Measurements from ENCODE around the gene GSTA2.
A peak's percentile ranks its signal among the peaks of the same experiment; 100 is the strongest.
"Not testable (repeated sequence)": the region's sequence is repeated elsewhere in the genome, so short reads cannot be mapped to it uniquely, and the experiment has no call there.

GSTA2 gene

DNA sequence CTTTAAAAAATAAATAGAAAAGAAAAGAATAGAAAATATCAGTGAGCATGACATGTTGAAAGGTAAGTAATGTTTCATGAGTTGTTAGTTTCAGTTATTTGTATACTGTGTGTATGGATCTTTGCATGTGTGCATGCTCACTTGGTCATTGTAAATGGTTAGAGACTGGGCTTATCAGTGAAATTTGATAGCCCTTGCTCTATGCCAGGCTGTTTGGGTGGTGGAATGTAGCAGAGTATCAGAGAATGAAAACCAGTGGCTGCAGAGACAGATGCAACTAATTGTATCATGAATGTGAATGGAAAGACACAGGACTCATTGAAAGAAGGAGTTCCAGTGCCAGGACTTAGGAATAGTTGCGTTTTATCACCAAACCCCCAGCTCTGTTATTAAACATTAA is 4.2 kb downstream of the GSTA2 start:
- DNase-seq, result no peak

DNA sequence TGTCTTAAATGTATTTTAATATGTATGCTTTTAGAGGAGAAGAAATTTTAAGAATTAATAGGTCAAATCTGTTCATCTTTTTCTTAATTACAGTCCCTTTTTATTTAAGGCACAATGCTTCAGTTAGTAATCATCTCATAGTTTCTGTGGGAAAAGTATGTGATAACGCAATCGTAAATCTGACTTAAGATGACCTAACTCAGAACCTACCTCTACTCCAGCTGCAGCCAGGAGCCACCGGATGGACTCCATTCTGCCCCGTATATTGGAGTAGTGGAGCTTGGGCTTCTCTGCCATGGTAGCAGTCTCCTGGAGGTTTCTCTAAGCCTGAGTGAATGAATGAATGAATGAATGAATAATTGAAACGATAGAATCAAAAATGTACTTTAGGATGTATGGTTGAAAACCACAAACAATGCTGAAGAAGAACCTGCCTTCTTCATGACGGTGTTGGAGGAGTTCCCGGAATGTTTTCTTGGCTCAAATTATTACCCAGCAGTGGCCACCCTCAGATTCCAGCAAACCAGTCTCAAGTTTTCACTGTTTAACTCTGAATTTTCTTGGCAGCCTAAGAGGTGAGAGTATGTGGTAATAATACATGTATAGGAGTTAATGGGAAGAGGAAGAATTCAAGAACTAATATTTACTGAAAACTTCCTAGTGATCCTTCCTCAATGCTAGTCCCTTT is 5.5 kb downstream of the GSTA2 start:
- not testable (repeated sequence) for DNase-seq

- no peak for DNase-seq
Observed at GRCh38 chr6:52754443-52754842, 8.8 kb downstream of the GSTA2 start.

GRCh38 chr6:52753137-52753536 is 10.1 kb downstream of the GSTA2 start:
- DNase-seq, result not testable (repeated sequence)

GRCh38 chr6:52752310-52752709 is 11.0 kb downstream of the GSTA2 start:
- no peak for DNase-seq

DNA sequence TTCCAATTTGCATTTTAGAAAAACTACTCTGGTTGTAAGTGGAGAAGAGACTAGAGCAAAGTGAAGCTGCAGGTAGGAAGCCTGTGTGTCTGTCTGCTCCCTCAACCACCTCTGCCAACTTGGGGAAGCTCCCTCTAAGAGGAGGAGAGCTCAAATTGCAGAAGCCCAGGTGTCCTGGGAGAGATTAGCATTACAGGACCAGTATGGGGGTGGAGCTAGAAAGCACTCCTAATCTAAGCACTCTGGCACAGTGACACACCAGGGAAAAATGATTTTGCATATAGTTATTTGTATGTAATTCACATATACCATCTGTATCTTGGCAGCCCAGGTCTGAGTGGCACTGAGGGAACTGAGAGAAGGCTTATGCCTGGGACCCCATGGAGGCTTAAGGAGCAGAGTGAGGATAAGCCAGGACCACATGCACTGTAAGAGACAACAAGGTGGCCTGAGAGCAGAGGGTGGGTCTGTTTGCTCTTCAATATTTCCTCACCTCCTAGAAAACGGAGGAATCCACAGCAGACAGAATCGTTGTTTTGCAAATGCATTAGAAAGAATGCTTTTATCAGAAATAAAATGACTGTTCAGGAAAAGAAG is 13.6 kb downstream of the GSTA2 start:
- peak; percentile 83 for DNase-seq

- not testable (repeated sequence) for DNase-seq
Observed at GRCh38 chr6:52747301-52747700, 16.0 kb downstream of the GSTA2 start.

DNA sequence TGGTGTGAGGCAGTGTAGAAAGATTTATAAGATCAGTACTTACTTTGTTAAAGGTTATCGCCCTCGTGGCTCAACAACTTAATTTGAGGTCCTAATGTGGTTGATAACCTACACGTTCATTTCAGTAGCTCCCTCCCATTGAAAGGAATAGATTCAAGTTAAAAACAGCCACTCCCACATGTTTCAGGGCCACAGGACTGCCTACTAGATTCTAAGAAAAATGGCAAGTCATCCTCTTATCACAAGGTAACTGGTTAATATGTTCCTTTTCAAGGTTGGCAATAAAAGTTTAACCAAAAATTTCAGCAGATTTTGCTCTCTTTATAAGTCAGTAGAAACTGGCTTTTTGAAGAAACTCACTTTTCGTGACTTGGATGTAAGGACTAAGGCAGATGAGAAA is 17.1 kb downstream of the GSTA2 start:
- no peak for DNase-seq

- DNase-seq, result no peak
Observed at GRCh38 chr6:52745764-52746201, 17.5 kb downstream of the GSTA2 start.

- DNase-seq, result no peak
Observed at GRCh38 chr6:52741872-52742271, 21.4 kb downstream of the GSTA2 start.

DNA sequence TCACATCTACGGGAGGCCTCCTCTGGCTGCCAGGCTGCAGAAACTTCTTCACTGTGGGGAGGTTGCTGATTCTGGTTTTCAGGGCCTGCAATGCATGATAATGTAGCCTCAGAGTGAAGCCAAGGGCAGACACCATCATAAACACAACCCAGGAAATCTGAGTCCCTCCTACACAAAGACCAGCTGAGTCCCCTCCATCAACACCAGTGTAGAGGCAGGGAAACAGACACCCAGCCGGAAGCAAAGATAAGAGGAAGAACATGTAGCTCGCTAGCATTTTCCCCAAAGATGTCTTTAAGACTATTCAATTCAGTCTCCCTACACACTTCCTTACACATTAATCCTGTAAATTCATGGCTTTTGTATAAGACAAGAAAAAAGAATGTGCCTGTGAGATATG is 23.6 kb downstream of the GSTA2 start:
- DNase-seq, result no peak

DNA sequence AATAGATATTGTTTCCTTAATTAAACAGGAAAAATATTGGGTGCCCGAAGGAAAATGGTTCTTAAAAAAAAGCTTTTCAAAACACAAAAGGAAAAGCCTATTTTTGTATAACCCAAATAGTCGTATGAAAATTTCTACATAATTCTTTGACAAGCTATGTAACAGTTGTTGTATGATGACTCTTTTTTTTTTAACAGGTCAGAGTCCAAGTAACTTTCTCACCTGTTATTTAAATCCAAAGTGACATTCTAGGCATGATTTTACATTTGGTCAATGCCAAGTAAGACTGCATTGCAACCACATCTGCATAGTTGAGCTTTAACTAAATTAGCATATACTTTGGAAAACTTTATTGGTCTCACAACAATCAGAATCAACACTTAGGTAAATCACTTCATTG is 24.1 kb downstream of the GSTA2 start:
- no peak for DNase-seq

GRCh38 chr6:52736145-52736544 is 27.1 kb downstream of the GSTA2 start:
- DNase-seq, result no peak

DNA sequence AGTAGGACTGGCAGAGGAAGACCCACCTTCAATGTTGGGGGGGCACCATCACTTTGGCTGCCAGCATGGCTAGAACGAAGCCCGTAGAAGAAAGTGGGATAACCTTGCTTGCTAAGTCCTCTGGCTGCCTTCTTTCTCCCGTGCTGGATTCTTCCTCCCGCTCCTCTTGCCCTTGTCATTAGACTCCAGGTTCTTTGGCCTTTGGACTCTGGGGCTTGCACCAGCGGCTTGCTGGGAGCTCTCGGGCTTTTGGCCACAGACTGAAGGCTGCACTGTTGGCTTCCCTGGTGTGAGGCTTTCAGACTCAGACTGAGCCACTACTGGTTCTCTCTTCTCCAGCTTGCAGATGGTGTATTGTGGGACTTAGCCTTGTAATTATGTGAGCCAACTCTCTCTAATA is 28.2 kb downstream of the GSTA2 start:
- no peak for DNase-seq

GRCh38 chr6:52734072-52734471 is 29.2 kb downstream of the GSTA2 start:
- no peak for DNase-seq

- DNase-seq, result no peak
Observed at GRCh38 chr6:52733172-52733571, 30.1 kb downstream of the GSTA2 start.

DNA sequence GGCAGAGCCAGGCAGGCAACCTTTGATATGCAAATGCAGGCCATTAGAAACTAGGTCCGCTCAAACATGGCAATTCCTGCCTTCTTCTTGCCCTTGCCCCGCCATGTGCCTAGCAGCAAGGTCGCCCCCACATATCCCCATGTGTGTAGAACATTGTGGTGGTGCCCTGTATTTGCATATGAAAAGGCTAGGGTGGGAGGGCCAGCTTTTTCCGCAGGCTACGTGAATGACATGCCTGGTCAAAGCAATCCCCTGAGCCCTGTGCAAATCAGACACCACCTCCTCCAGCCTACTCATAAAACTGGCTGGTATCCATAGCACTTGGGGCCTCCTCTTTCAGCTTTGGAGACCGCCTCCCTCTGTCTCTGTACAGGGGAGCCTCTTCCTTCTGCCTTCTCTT is 31.6 kb downstream of the GSTA2 start:
- DNase-seq, result no peak

GRCh38 chr6:52729576-52729975 is 33.7 kb downstream of the GSTA2 start:
- DNase-seq, result no peak

DNA sequence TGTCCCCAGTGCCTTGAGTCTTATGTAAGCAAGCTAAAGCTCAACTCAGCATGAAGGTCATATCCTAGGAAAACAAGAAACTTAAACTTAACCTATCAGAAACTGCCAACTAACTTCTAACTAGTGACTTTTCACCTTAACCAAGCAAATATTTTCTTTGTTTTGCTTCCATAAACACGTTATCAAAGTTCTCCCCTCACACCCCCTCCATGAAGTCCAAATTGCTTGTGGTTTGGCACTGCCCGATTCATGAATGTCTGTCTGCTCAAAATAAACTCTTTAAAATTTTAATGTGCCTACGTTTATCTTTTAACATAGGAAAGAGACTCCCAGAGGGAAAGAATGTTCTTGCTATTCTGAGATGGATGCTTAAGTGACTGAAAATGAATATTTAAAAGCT is 34.9 kb downstream of the GSTA2 start:
- no peak for DNase-seq

GRCh38 chr6:52727908-52728307 is 35.4 kb downstream of the GSTA2 start:
- no peak for DNase-seq

DNA sequence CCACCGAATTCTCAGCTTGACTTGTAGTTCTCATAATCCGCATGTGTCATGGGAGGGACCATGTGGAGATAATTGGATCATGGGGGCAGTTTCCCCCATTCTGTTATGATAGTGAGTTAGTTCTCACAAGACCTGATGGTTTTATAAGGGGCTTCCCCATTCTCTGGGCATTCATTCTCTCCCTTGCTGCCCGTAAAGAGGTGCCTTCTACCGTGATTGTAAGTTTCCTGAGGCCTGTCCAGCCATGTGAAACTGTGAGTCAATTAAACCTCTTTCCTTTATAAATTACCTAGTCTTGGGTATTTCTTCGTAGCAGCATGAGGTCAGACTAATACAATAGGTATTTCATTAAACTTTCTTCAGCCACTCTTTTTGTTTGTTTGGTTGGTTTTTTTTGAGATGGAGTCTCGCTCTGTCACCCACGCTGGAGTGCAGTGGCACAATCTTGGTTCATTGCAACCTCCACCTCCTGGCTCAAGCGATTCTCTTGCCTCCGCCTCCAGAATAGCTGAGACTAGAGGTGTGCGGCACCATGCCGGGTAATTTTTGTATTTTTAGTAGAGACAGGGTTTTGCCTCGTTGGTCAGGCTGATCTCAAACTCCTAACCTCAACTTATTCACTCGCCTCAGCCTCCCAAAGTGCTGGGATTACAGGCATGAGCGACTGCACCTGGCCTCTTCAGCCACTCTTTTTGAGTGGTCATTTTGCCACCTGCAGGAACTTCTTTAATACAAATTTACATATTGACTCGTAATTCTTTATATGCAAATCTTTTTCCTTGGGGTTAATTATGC is 36.3 kb downstream of the GSTA2 start:
- no peak for DNase-seq

DNA sequence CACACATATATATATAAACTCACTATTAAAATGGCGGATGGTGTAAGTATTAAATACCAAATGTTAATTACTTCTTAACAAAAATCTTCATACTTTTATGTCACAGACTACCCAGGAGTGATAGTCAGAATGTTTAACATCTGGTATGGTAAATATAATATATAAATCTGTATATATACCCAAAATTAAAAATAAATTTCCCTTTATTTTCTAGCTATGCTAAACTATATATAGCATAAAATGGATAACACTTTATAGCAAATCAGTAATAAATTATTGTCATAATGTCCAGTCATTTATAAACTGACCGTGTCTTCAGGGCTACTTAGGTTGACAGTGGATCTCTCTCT is 37.1 kb downstream of the GSTA2 start:
- no peak for DNase-seq

DNA sequence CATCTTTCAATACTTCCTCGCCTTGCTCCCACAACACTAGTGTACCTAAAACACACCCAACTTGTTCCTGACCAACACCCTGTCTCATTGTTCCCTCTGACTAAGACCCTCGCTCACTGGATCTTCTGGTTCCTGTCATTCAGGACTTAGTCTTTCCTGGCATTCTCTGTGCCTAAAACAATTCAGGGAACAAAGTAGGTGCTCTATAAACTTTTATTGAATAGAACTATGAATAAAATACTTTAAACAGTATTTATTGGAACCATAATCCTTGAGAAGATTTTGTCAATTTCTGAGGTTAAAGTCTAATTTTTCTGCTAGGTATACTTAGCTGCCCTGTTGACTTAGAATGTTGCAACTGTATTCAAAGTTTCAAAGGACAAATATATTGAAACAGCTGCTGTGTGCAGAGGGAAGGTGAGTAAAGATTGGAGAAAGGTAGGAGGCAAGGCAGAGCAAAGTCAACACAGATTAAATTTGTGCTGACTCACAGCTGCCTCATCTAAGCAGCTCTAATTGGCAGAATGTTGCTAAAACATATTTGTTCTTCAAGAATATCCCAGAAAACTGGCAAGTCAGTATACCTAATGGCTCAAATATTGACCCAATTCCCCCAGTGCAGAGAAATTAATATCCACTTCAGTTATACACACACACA is 37.6 kb downstream of the GSTA2 start:
- DNase-seq, result no peak

DNA sequence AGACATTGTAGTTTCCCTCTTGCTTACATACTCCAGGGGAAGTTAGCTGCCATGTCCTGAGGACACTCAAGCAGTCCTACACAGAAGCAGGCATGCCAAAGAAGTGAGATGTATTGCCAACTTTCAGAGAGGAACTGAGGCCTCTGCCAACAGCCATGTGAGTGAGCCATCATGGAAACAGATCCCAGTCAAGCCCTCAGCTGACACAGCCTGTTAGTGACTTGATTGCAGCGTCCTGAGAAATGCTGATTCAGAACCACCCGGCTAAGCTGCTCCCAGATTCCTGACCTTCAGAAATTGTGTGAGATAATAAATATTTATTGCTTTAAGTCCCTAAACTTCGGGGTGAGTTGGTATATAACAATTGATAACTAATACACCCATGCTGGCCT is 38.1 kb downstream of the GSTA2 start:
- no peak for DNase-seq

Data from NCI-H524 treated with DMSO at 0.1 percent for 48 hours (cell line).